HCT116 (cell line): ENCODE measurements around the gene ANO4. TPM values are rescaled to one million over a fixed set of nuclear protein-coding genes. Genes with fewer than 3 reads are reported as not detected.

Experiments
- ATAC-seq: fragments of 200-7000 bp; cut with Tn5 transposase; 2 replicates; pipeline ENCODE4 v1.9.1; 2020; ENCODE audit warnings: mild to moderate bottlenecking, moderate library complexity
- BruUV-seq: library from RNA; stranded (reverse); fragments of 400-500 nt; replicated peaks from 2 replicates; lab custom pipeline; 2021; lab: Mats Ljungman, UMichigan
- CTCF ChIA-PET: fragments of 300-600 bp; sonication (Branson Sonifier 250); formaldehyde crosslinking; loops from one replicate; lab custom pipeline; 2021; ENCODE audit warnings: antibody characterized with exemption; lab: Charles Lee
- POLR2A ChIA-PET: fragments of 300-600, 350-600 bp; sonication (Branson Sonifier 250); formaldehyde crosslinking; loops from one replicate; lab custom pipeline; 2021; ENCODE audit warnings: antibody characterized with exemption; lab: Charles Lee
- RAD21 ChIA-PET, 2 experiments: fragments of 300-600 bp; sonication (Branson Sonifier 250); formaldehyde crosslinking; loops; one replicate each; lab custom pipeline; 2023; ENCODE audit warnings: low total read pairs in 2 of 2; ENCODE audit not compliant: uncharacterized antibody in 2 of 2, unreplicated experiment in 2 of 2, low non-redundant PET in 1 of 2; lab: Charles Lee
- DNase-seq: peaks from one replicate; pipeline ENCODE4 v3.0.0-alpha.2; 2010; ENCODE audit warnings: low read depth, low spot score
- H2AFZ ChIP-seq: fragments of 200-600 bp; shearing (Covaris generic), sonication (generic); 2 replicates; pipeline ENCODE4 v1.6.1; 2017; ENCODE audit warnings: low read depth, mixed run types, mixed read lengths, antibody characterized with exemption, low read length; ENCODE audit not compliant: poor library complexity, severe bottlenecking
- H3K27ac ChIP-seq: 2 replicates; pipeline ENCODE4 v1.5.1; 2012; ENCODE audit warnings: low read depth, low read length
- H3K27me3 ChIP-seq: fragments of 200-600 bp; sonication (generic); 2 replicates; pipeline ENCODE4 v1.6.1; 2016; ENCODE audit warnings: mixed run types, low read length, mixed read lengths; ENCODE audit not compliant: insufficient read depth
- H3K36me3 ChIP-seq, 2 experiments: fragments of 200-500 bp in 1 of 2; fragments of 200-600 bp in 1 of 2; sonication (Bioruptor generic) in 1 of 2; sonication (generic) in 1 of 2; 2 replicates each; pipeline versions ENCODE4 v1.5.1 to v1.6.1; 2014 to 2016; ENCODE audit warnings: low read length in 2 of 2, inconsistent platforms in 1 of 2, mixed read lengths in 1 of 2, mixed run types in 1 of 2; ENCODE audit not compliant: insufficient read depth in 2 of 2, control insufficient read depth in 1 of 2
- H3K4me1 ChIP-seq, 2 experiments: fragments of 200-600 bp in 1 of 2; sonication (generic) in 1 of 2; 2 replicates each; pipeline versions ENCODE4 v1.5.1 to v1.6.1; 2012 to 2017; ENCODE audit warnings: low read length in 2 of 2, inconsistent platforms in 1 of 2, mild to moderate bottlenecking in 1 of 2, mixed read lengths in 1 of 2, mixed run types in 1 of 2, moderate library complexity in 1 of 2; ENCODE audit not compliant: insufficient read depth in 2 of 2, control insufficient read depth in 1 of 2
- H3K4me2 ChIP-seq: fragments of 200-600 bp; sonication (generic); 2 replicates; pipeline ENCODE4 v1.6.1; 2017; ENCODE audit warnings: mixed run types, low read length, mixed read lengths
- H3K4me3 ChIP-seq, 2 experiments: fragments of 200-600 bp in 1 of 2; sonication (generic) in 1 of 2; replicated peaks in 1 of 2; 2 replicates each; pipeline ENCODE4 v1.5.1; 2011 to 2016; ENCODE audit warnings: low read length in 2 of 2, control low read depth in 1 of 2, low read depth in 1 of 2, mild to moderate bottlenecking in 1 of 2, mixed read lengths in 1 of 2, mixed run types in 1 of 2
- H3K79me2 ChIP-seq: fragments of 200-600 bp; sonication (generic); 2 replicates; pipeline ENCODE4 v1.6.1; 2017; ENCODE audit warnings: mild to moderate bottlenecking, mixed run types, low read length, moderate library complexity, mixed read lengths; ENCODE audit not compliant: insufficient read depth
- H3K9ac ChIP-seq: fragments of 200-600 bp; sonication (generic); 2 replicates; pipeline ENCODE4 v1.6.1; 2016; ENCODE audit warnings: low read length, mixed read lengths
- H3K9me2 ChIP-seq: fragments of 200-600 bp; sonication (generic), shearing (Covaris generic); 2 replicates; pipeline ENCODE4 v1.6.1; 2017; ENCODE audit warnings: mixed run types, mild to moderate bottlenecking, moderate library complexity; ENCODE audit not compliant: insufficient read depth
- H3K9me3 ChIP-seq, 2 experiments: fragments of 200-500 bp in 1 of 2; fragments of 200-600 bp in 1 of 2; sonication (Bioruptor generic) in 1 of 2; sonication (generic) in 1 of 2; 2 replicates each; pipeline ENCODE4 v1.6.1; 2014 to 2017; ENCODE audit warnings: low read length in 2 of 2, mixed read lengths in 2 of 2, inconsistent platforms in 1 of 2, low read depth in 1 of 2, mild to moderate bottlenecking in 1 of 2, mixed run types in 1 of 2, moderate library complexity in 1 of 2; ENCODE audit not compliant: control insufficient read depth in 1 of 2, insufficient read depth in 1 of 2
- H4K20me1 ChIP-seq: fragments of 200-600 bp; sonication (generic), shearing (Covaris generic); 2 replicates; pipeline ENCODE4 v1.6.1; 2017; ENCODE audit warnings: mixed run types, mild to moderate bottlenecking, moderate library complexity; ENCODE audit not compliant: insufficient read depth
- CEBPB ChIP-seq: IDR thresholded peaks from 2 replicates; pipeline ENCODE4 v1.6.1; 2012; ENCODE audit warnings: low read depth
- EGR1 ChIP-seq: IDR thresholded peaks from 2 replicates; pipeline ENCODE4 v1.6.1; 2012; ENCODE audit warnings: low read depth
- ELF1 ChIP-seq: IDR thresholded peaks from 2 replicates; pipeline ENCODE4 v1.6.1; 2012; ENCODE audit warnings: low read depth, borderline replicate concordance
- EZH2 ChIP-seq: fragments of 200-600 bp; sonication (generic); IDR thresholded peaks from 2 replicates; pipeline ENCODE4 v1.6.1; 2017; ENCODE audit warnings: antibody characterized with exemption, mixed run types
- EZH2phosphoT487 ChIP-seq: fragments of 200-600 bp; IDR thresholded peaks from 2 replicates; pipeline ENCODE4 v1.6.1; 2018; ENCODE audit warnings: antibody characterized with exemption, borderline replicate concordance
- FOSL1 ChIP-seq: IDR thresholded peaks from 2 replicates; pipeline ENCODE4 v1.6.1; 2012; ENCODE audit warnings: low read depth
- JUND ChIP-seq: IDR thresholded peaks from 2 replicates; pipeline ENCODE4 v1.6.1; 2012
- POLR2A ChIP-seq: IDR thresholded peaks from 2 replicates; pipeline ENCODE4 v1.7.0; 2011; ENCODE audit warnings: borderline replicate concordance; ENCODE audit not compliant: insufficient read depth, insufficient read length; ENCODE audit errors: extremely low read depth
- POLR2AphosphoS5 ChIP-seq: IDR thresholded peaks from 2 replicates; pipeline ENCODE4 v1.6.1; 2011; ENCODE audit warnings: mild to moderate bottlenecking, low read depth, low read length, moderate library complexity
- RAD21 ChIP-seq: IDR thresholded peaks from 2 replicates; pipeline ENCODE4 v1.6.1; 2012; ENCODE audit warnings: low read depth, mild to moderate bottlenecking
- SIN3A ChIP-seq: IDR thresholded peaks from 2 replicates; pipeline ENCODE4 v1.6.1; 2012; ENCODE audit warnings: low read depth
- SP1 ChIP-seq: IDR thresholded peaks from 2 replicates; pipeline ENCODE4 v1.6.1; 2012; ENCODE audit warnings: low read depth
- SRF ChIP-seq: IDR thresholded peaks from 2 replicates; pipeline ENCODE4 v1.6.1; 2012; ENCODE audit warnings: low read depth
- TCF7L2 ChIP-seq: IDR thresholded peaks from 2 replicates; pipeline ENCODE4 v1.7.0; 2011; ENCODE audit warnings: borderline replicate concordance, inconsistent platforms; ENCODE audit not compliant: insufficient read depth, insufficient read length; ENCODE audit errors: extremely low read depth
- YY1 ChIP-seq: IDR thresholded peaks from 2 replicates; pipeline ENCODE4 v1.6.1; 2011; ENCODE audit warnings: low read length, low read depth, moderate library complexity, mild to moderate bottlenecking; ENCODE audit not compliant: insufficient replicate concordance; ENCODE audit errors: extremely low read depth
- ZFX ChIP-seq: fragments of 450-650 bp; IDR thresholded peaks from 2 replicates; pipeline ENCODE4 v1.6.1; 2017
- intact Hi-C: fragments of 100-400 bp; cut with micrococcal nuclease; formaldehyde crosslinking; loops from 2 replicates; pipeline ENCODE4 v1.10.0; 2022
- total RNA-seq: library from RNA; stranded (reverse); gene quantifications from one replicate; pipeline ENCODE4 v1.2.1, GENCODE V29; 2021; ENCODE audit not compliant: unreplicated experiment
- TF ChIP-seq, protein P1 (sequence below): IDR thresholded peaks from 2 replicates; pipeline ENCODE4 v1.6.1; 2012
- TF ChIP-seq, protein P2 (sequence below): IDR thresholded peaks from 2 replicates; pipeline ENCODE4 v1.6.1; 2012
- TF ChIP-seq, protein P3 (sequence below): IDR thresholded peaks from 2 replicates; pipeline ENCODE4 v1.6.1; 2011; ENCODE audit warnings: mild to moderate bottlenecking, low read length, moderate library complexity; ENCODE audit not compliant: insufficient replicate concordance; ENCODE audit errors: extremely low read depth
- TF ChIP-seq, protein P4 (sequence below): IDR thresholded peaks from 2 replicates; pipeline ENCODE4 v1.6.1; 2012; ENCODE audit warnings: low read depth

The ANO4 gene
- total RNA-seq, 1 experiment from 2014 or later, result 1.7 TPM

DNA sequence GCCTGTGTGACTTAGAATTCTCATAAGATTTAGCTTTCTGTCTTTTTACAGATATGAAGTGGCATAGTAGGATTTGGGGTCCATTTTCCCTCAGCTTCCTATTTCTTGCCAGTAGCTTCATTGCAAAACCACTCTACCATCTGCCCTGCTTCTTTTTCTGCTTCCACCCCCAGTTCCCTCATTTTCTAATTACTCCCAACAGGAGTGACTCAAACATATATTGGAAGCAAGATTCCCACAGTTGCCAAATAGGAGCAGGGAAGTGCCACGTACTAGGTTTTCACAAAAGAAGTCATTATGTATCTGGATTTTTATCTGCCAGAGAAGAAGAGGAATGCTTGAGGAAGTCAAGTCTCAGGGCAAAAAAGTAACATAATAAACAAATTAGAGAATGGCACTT is 64.1 kb downstream of the ANO4 start:
- Histone ChIP-seq H4K20me1 (no peaks in the 10 kb centered on the region), H3K79me2 (no peaks in the 10 kb centered on the region), H3K4me3 (no peak overlapping the region), H3K4me2 (no peak overlapping the region), H3K36me3 (no peaks in the 10 kb centered on the region), H3K9me3 (no peaks in the 10 kb centered on the region), H3K9me2 (no peaks in the 10 kb centered on the region), H2AFZ (no peak overlapping the region), H3K4me1 (peaks cover 0 to 8% of the 10 kb centered on the region in 2 experiments; a peak in 2 of 4 replicates), H3K27ac (no peak overlapping the region), H3K27me3 (no peaks in the 10 kb centered on the region), H3K9ac (no peak overlapping the region)
- DNase-seq (no peak), ATAC-seq (no peak)
- ChIA-PET CTCF (no interaction called here), POLR2A (no interaction called here), RAD21 (no interaction called here)
- BruUV-seq, result no TSS peak
- intact Hi-C loops, result no loop called here
- no peak for TF ChIP-seq POLR2A
- TF ChIP-seq, protein P1, sequence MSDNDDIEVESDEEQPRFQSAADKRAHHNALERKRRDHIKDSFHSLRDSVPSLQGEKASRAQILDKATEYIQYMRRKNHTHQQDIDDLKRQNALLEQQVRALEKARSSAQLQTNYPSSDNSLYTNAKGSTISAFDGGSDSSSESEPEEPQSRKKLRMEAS, result no peak
- TF ChIP-seq, protein P2, sequence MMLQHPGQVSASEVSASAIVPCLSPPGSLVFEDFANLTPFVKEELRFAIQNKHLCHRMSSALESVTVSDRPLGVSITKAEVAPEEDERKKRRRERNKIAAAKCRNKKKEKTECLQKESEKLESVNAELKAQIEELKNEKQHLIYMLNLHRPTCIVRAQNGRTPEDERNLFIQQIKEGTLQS, result no peak
- no peak for TF ChIP-seq SIN3A
- TF ChIP-seq JUND, result no peak
- TF ChIP-seq ZFX, result no peak
- TF ChIP-seq ELF1, result no peak
- TF ChIP-seq EZH2, result no peak
- TF ChIP-seq YY1, result no peak
- TF ChIP-seq FOSL1, result no peak
- TF ChIP-seq, protein P3, sequence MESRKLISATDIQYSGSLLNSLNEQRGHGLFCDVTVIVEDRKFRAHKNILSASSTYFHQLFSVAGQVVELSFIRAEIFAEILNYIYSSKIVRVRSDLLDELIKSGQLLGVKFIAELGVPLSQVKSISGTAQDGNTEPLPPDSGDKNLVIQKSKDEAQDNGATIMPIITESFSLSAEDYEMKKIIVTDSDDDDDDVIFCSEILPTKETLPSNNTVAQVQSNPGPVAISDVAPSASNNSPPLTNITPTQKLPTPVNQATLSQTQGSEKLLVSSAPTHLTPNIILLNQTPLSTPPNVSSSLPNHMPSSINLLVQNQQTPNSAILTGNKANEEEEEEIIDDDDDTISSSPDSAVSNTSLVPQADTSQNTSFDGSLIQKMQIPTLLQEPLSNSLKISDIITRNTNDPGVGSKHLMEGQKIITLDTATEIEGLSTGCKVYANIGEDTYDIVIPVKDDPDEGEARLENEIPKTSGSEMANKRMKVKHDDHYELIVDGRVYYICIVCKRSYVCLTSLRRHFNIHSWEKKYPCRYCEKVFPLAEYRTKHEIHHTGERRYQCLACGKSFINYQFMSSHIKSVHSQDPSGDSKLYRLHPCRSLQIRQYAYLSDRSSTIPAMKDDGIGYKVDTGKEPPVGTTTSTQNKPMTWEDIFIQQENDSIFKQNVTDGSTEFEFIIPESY, result no peak
- TF ChIP-seq EGR1, result no peak
- no peak for TF ChIP-seq EZH2phosphoT487
- no peak for TF ChIP-seq POLR2AphosphoS5
- TF ChIP-seq, protein P4, sequence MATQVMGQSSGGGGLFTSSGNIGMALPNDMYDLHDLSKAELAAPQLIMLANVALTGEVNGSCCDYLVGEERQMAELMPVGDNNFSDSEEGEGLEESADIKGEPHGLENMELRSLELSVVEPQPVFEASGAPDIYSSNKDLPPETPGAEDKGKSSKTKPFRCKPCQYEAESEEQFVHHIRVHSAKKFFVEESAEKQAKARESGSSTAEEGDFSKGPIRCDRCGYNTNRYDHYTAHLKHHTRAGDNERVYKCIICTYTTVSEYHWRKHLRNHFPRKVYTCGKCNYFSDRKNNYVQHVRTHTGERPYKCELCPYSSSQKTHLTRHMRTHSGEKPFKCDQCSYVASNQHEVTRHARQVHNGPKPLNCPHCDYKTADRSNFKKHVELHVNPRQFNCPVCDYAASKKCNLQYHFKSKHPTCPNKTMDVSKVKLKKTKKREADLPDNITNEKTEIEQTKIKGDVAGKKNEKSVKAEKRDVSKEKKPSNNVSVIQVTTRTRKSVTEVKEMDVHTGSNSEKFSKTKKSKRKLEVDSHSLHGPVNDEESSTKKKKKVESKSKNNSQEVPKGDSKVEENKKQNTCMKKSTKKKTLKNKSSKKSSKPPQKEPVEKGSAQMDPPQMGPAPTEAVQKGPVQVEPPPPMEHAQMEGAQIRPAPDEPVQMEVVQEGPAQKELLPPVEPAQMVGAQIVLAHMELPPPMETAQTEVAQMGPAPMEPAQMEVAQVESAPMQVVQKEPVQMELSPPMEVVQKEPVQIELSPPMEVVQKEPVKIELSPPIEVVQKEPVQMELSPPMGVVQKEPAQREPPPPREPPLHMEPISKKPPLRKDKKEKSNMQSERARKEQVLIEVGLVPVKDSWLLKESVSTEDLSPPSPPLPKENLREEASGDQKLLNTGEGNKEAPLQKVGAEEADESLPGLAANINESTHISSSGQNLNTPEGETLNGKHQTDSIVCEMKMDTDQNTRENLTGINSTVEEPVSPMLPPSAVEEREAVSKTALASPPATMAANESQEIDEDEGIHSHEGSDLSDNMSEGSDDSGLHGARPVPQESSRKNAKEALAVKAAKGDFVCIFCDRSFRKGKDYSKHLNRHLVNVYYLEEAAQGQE, result no peak
- TF ChIP-seq RAD21, result no peak
- TF ChIP-seq SRF, result no peak
- no peak for TF ChIP-seq TCF7L2
- no peak for TF ChIP-seq SP1
- TF ChIP-seq CEBPB, result no peak
